GM12865 (cell line): ENCODE results near the gene MICALL1.

Experiments
- DNase-seq: peaks from one replicate; pipeline ENCODE4 v3.0.0; 2010; ENCODE audit warnings: low read depth
- H3K4me3 ChIP-seq: 2 replicates; pipeline ENCODE4 v1.5.1; 2011; ENCODE audit warnings: mild to moderate bottlenecking, low read depth, low read length, control low read depth
- TF ChIP-seq, protein P1 (sequence below): IDR thresholded peaks from 2 replicates; pipeline ENCODE4 v1.5.1; 2011; ENCODE audit warnings: low read length, control low read depth, low read depth, inconsistent platforms; ENCODE audit not compliant: insufficient read depth; ENCODE audit errors: missing control alignments

MICALL1 gene

DNA sequence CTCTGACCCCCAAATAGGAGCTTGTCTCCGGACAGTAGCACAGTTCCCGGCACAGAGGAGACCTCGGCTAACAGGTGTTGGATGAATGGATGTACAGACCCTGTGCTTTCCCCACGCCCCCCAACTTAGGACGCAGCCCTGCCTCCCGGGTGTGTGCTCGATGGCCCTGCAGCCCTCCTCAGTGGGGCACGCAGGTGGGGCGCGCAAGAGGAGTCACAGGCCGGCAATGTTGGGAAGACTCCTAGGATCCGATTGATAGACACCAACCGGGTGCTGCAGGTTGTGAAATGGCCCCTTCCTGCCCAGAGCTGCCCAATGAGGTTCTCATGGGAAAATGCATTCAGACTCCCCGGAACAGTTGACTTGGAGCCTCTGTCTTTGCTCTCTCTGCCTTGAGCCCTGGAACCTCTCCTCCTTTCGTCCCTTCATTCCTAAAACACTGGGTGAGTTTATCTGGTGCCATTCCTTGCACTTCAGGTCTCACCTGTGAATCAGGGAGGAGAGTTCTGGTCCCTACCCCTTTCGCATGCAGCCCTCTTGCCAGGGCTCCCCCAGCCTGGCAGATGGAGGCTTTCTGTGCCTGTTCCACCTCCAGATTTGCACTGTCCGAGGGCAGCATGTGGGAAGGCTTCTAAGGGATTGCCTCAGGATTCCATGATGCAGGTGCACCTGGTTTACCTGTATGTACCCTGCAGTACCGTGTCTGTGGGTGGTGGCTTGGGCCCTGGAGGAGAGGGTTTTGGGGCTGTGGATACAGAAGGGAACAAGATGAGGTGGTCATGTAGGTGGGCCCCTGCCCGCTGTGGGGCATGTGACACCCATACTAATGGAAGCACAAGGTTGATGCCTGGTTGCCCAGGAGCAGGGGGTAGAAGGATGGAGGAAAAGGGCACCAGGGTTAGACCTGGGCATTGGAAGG lies 1.2 kb downstream of the MICALL1 start:
- TF ChIP-seq, protein P1, sequence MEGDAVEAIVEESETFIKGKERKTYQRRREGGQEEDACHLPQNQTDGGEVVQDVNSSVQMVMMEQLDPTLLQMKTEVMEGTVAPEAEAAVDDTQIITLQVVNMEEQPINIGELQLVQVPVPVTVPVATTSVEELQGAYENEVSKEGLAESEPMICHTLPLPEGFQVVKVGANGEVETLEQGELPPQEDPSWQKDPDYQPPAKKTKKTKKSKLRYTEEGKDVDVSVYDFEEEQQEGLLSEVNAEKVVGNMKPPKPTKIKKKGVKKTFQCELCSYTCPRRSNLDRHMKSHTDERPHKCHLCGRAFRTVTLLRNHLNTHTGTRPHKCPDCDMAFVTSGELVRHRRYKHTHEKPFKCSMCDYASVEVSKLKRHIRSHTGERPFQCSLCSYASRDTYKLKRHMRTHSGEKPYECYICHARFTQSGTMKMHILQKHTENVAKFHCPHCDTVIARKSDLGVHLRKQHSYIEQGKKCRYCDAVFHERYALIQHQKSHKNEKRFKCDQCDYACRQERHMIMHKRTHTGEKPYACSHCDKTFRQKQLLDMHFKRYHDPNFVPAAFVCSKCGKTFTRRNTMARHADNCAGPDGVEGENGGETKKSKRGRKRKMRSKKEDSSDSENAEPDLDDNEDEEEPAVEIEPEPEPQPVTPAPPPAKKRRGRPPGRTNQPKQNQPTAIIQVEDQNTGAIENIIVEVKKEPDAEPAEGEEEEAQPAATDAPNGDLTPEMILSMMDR, result no peak
- DNase-seq, result no peak
- H3K4me3 ChIP-seq, result peak overlapping the region; percentile 79

GRCh38 chr22:37909766-37910165 lies 3.7 kb downstream of the MICALL1 start:
- no peak overlapping the region for H3K4me3 ChIP-seq
- no peak for DNase-seq
- TF ChIP-seq, protein P1, result no peak

DNA sequence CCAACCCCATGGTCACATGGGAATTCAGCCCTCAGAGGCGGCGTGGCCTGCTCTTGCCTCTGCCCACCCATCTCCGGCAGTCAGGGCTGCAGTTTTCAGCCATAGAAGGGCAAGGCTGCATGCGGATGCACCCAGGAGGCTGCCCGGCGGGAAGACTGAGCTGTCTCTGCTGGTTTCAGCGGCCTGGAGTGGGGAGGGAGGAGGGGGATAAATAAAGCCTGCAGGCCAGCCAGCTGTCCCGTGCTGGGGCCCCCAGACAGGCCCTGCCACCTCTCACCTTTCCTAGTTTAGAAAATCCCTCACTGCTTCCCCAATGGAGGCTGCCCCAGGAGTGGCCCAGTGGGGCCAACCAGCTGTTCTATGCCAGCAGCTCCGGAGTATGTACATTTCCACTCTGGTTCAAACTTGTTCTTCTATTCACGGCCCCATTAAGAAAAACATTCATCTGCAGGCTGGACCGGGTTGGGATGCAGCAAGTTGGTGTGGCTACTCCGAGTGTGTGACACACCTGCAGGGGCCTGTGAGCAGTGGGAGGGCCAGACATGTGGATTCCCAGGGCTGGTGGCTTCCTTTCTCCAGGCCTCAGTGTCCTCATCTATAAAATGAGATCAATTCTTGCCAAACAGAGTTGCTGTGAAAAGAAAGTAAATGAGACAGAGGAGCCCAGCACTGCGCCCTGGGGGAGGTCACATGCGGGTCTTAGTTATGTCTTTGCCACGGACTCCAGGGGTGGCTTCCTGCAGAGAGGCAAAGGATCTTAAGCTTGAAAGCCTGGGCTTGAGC lies 5.0 kb downstream of the MICALL1 start:
- H3K4me3 ChIP-seq, result no peak overlapping the region
- DNase-seq, result no peak
- TF ChIP-seq, protein P1, result no peak

DNA sequence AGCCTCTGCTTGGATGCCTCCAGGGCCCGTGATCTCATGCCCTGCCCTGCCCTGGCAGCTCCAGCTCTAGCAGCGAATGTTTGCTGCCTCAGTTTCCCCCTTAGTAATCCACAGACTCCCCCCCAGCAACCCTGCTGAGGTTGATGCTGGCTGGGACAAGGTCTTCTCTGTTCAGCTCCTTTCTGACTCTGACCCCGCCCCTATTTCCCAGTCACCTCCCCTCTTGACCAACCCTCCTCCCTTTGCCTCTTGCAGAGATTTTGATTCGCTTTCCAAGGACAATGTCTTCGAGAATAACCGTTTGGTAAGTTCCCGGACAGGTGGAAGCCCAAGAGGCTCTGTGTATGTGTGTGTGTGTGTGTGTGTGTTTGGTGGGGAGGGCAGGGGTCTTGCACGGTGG lies 5.6 kb downstream of the MICALL1 start:
- TF ChIP-seq, protein P1, result no peak
- DNase-seq, result no peak

GRCh38 chr22:37912171-37912570 lies 6.1 kb downstream of the MICALL1 start:
- no peak for DNase-seq
- TF ChIP-seq, protein P1, result no peak
- H3K4me3 ChIP-seq, result no peak overlapping the region

More for the DNA sequence above, 5.6 kb downstream of the MICALL1 start:
- no peak overlapping the region for H3K4me3 ChIP-seq

- no peak for DNase-seq
- TF ChIP-seq, protein P1, result no peak
- no peak overlapping the region for H3K4me3 ChIP-seq
Observed at GRCh38 chr22:37913233-37913721, 7.2 kb downstream of the MICALL1 start.
